IMR-90 (cell line): ENCODE data around the gene CSDE1.

Experiments used
- BHLHE40 ChIP-seq: fragments of 150-350 bp; IDR thresholded peaks from 2 replicates; pipeline ENCODE4 v1.6.1; 2016; ENCODE audit warnings: mild to moderate bottlenecking, low read depth, low read length
- CEBPB ChIP-seq: IDR thresholded peaks from 2 replicates; pipeline ENCODE4 v1.6.1; 2012; ENCODE audit warnings: low read depth, low read length, improper control_type of control experiment
- CHD1 ChIP-seq: IDR thresholded peaks from 2 replicates; pipeline ENCODE4 v1.6.1; 2012; ENCODE audit warnings: low read depth, low read length, improper control_type of control experiment
- FOS ChIP-seq: fragments of 150-350 bp; IDR thresholded peaks from 2 replicates; pipeline ENCODE4 v1.6.1; 2016; ENCODE audit warnings: low read depth, low read length
- MXI1 ChIP-seq: IDR thresholded peaks from 2 replicates; pipeline ENCODE4 v1.6.1; 2012; ENCODE audit warnings: low read depth, mild to moderate bottlenecking, low read length, moderate library complexity, borderline replicate concordance
- NFE2L2 ChIP-seq: fragments of 150-350 bp; IDR thresholded peaks from 2 replicates; pipeline ENCODE4 v1.6.1; 2016; ENCODE audit warnings: low read depth, mild to moderate bottlenecking, low read length
- POLR2A ChIP-seq: IDR thresholded peaks from 2 replicates; pipeline ENCODE4 v1.6.1; 2012; ENCODE audit warnings: mild to moderate bottlenecking, low read depth, low read length
- RAD21 ChIP-seq: IDR thresholded peaks from 2 replicates; pipeline ENCODE4 v1.6.1; 2012; ENCODE audit warnings: low read length, improper control_type of control experiment
- RCOR1 ChIP-seq: IDR thresholded peaks from 2 replicates; pipeline ENCODE4 v1.6.1; 2012; ENCODE audit warnings: mild to moderate bottlenecking, low read length, improper control_type of control experiment; ENCODE audit not compliant: insufficient replicate concordance
- RFX5 ChIP-seq: IDR thresholded peaks from 2 replicates; pipeline ENCODE4 v1.8.0; 2012; ENCODE audit warnings: low read depth, mild to moderate bottlenecking, low read length, moderate library complexity
- SMC3 ChIP-seq: fragments of 150-350 bp; IDR thresholded peaks from 2 replicates; pipeline ENCODE4 v1.6.1; 2016; ENCODE audit warnings: low read depth, mild to moderate bottlenecking, antibody characterized with exemption, low read length, moderate library complexity
- TF ChIP-seq, protein P1 (sequence below): conservative IDR thresholded peaks from 2 replicates; pipeline ENCODE4 v1.5.1; 2012; ENCODE audit warnings: mild to moderate bottlenecking, low read depth, low read length, improper control_type of control experiment
- TF ChIP-seq, protein P2 (sequence below): fragments of 150-350 bp; IDR thresholded peaks from 2 replicates; pipeline ENCODE4 v1.6.1; 2016; ENCODE audit warnings: low read depth, mild to moderate bottlenecking, low read length, moderate library complexity, borderline replicate concordance
- TF ChIP-seq, protein P3 (sequence below): fragments of 150-350 bp; IDR thresholded peaks from 2 replicates; pipeline ENCODE4 v1.6.1; 2017; ENCODE audit warnings: mild to moderate bottlenecking, antibody characterized with exemption, low read length, low read depth

DNA sequence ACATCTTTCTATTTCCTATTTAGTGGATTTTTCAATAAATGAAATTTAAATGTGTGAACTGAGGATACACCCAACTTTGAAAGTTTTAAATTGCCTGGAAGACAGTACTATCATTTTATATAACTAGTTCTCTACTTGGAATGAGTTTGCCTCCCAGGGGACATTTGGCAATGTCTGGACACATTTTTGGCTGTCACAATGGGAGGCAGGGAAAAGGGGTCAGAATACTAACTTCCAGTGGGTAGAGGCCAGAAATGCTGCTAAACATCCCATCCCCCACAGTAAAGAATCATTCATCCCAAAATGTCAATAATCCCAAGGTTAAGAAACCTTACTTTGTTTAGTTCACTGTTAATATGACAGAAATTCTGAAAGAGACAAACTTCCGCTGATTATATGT, 28.0 kb downstream of the CSDE1 start:
- TF ChIP-seq, protein P1, sequence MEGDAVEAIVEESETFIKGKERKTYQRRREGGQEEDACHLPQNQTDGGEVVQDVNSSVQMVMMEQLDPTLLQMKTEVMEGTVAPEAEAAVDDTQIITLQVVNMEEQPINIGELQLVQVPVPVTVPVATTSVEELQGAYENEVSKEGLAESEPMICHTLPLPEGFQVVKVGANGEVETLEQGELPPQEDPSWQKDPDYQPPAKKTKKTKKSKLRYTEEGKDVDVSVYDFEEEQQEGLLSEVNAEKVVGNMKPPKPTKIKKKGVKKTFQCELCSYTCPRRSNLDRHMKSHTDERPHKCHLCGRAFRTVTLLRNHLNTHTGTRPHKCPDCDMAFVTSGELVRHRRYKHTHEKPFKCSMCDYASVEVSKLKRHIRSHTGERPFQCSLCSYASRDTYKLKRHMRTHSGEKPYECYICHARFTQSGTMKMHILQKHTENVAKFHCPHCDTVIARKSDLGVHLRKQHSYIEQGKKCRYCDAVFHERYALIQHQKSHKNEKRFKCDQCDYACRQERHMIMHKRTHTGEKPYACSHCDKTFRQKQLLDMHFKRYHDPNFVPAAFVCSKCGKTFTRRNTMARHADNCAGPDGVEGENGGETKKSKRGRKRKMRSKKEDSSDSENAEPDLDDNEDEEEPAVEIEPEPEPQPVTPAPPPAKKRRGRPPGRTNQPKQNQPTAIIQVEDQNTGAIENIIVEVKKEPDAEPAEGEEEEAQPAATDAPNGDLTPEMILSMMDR, result no peak
- TF ChIP-seq RAD21, result no peak
- no peak for TF ChIP-seq SMC3
- TF ChIP-seq FOS, result no peak
- no peak for TF ChIP-seq NFE2L2
- TF ChIP-seq CEBPB, result no peak
- TF ChIP-seq POLR2A, result no peak
- TF ChIP-seq, protein P2, sequence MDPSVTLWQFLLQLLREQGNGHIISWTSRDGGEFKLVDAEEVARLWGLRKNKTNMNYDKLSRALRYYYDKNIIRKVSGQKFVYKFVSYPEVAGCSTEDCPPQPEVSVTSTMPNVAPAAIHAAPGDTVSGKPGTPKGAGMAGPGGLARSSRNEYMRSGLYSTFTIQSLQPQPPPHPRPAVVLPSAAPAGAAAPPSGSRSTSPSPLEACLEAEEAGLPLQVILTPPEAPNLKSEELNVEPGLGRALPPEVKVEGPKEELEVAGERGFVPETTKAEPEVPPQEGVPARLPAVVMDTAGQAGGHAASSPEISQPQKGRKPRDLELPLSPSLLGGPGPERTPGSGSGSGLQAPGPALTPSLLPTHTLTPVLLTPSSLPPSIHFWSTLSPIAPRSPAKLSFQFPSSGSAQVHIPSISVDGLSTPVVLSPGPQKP, result no peak
- no peak for TF ChIP-seq RCOR1
- no peak for TF ChIP-seq RFX5
- TF ChIP-seq, protein P3, sequence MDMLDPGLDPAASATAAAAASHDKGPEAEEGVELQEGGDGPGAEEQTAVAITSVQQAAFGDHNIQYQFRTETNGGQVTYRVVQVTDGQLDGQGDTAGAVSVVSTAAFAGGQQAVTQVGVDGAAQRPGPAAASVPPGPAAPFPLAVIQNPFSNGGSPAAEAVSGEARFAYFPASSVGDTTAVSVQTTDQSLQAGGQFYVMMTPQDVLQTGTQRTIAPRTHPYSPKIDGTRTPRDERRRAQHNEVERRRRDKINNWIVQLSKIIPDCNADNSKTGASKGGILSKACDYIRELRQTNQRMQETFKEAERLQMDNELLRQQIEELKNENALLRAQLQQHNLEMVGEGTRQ, result no peak
- TF ChIP-seq MXI1, result no peak
- TF ChIP-seq CHD1, result no peak
- no peak for TF ChIP-seq BHLHE40
